ENCODE data around the gene GPR61. TPM values are rescaled to one million over a fixed set of nuclear protein-coding genes. Genes with fewer than 3 reads are reported as not detected.

GPR61 gene, protein sequence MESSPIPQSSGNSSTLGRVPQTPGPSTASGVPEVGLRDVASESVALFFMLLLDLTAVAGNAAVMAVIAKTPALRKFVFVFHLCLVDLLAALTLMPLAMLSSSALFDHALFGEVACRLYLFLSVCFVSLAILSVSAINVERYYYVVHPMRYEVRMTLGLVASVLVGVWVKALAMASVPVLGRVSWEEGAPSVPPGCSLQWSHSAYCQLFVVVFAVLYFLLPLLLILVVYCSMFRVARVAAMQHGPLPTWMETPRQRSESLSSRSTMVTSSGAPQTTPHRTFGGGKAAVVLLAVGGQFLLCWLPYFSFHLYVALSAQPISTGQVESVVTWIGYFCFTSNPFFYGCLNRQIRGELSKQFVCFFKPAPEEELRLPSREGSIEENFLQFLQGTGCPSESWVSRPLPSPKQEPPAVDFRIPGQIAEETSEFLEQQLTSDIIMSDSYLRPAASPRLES
- total RNA-seq (2021): not detected in 2 replicates
- Bru-seq, nascent RNA: percentile 14 among the genes with signal in this experiment
- percentile 17 among the genes with signal in this experiment for BruChase-seq, experiment 1, labeled RNA remaining after a 2-hour chase
- percentile 17 among the genes with signal in this experiment for BruChase-seq, experiment 2, labeled RNA remaining after a 6-hour chase
- long read RNA-seq: 0 reads

- H3F3A ChIP-seq (ENCODE audit: insufficient read depth, low read depth): no peaks in the 10 kb centered on the region
- DNase-seq: no peak
Measured at GRCh38 chr1:109539676-109540075, at the start of gene GPR61. GPR61 (plus strand) TSS chr1:109539872; CDS start chr1:109543023, 3,151 bp downstream.

GRCh38 chr1:109490029-109490933 lies 49.4 kb upstream of the GPR61 start:
- Histone ChIP-seq H3K4me3 (no peak overlapping the region), H3K9me3 (ENCODE audit: insufficient read depth, low read depth) (no peaks in the 10 kb centered on the region), H3K79me2 (ENCODE audit: low read depth) (peaks cover 9% of the 10 kb centered on the region), H3K9me2 (ENCODE audit: insufficient read depth) (no peaks in the 10 kb centered on the region), H2AFZ (no peak overlapping the region), H3K27me3 (ENCODE audit: insufficient read depth, low read depth) (no peaks in the 10 kb centered on the region), H3K4me1 (replicated peaks; ENCODE audit: insufficient read depth) (peaks cover 11% of the 10 kb centered on the region), H3F3A (ENCODE audit: insufficient read depth, low read depth) (peaks cover 14% of the 10 kb centered on the region; the same call in 1 of the 2 replicates), H3K27ac (no peak overlapping the region), H3K4me2 (no peak overlapping the region), H3K36me3 (ENCODE audit: low read depth) (no peaks in the 10 kb centered on the region), H4K20me1 (ENCODE audit: insufficient read depth) (no peaks in the 10 kb centered on the region; the same call in 1 of the 2 replicates)
- TF ChIP-seq, protein P1, sequence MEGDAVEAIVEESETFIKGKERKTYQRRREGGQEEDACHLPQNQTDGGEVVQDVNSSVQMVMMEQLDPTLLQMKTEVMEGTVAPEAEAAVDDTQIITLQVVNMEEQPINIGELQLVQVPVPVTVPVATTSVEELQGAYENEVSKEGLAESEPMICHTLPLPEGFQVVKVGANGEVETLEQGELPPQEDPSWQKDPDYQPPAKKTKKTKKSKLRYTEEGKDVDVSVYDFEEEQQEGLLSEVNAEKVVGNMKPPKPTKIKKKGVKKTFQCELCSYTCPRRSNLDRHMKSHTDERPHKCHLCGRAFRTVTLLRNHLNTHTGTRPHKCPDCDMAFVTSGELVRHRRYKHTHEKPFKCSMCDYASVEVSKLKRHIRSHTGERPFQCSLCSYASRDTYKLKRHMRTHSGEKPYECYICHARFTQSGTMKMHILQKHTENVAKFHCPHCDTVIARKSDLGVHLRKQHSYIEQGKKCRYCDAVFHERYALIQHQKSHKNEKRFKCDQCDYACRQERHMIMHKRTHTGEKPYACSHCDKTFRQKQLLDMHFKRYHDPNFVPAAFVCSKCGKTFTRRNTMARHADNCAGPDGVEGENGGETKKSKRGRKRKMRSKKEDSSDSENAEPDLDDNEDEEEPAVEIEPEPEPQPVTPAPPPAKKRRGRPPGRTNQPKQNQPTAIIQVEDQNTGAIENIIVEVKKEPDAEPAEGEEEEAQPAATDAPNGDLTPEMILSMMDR (conservative IDR thresholded peaks at IDR 0.05): peak; percentile 88
- TF ChIP-seq EZH2 (IDR thresholded peaks at IDR 0.05; ENCODE audit: low read depth): no peak
- no TSS peak for BruUV-seq (replicated peaks)
- ChIA-PET CTCF (interaction anchor here (0.5 to 3.5 kb wide), 7 partner anchors 39 to 1822 kb away, joined by 3 to 25 read pairs (median 4); no protein-coding TSS in a partner anchor), POLR2A (ENCODE audit: unreplicated experiment) (no interaction called here)
- intact Hi-C loops (cut with micrococcal nuclease; ENCODE audit: unreplicated experiment): no loop called here
- peak; percentile 55 to 61 for DNase-seq

More at GRCh38 chr1:109539676-109540075, at the start of gene GPR61:
- Histone ChIP-seq H2AFZ (no peak within 1 kb of the TSS), H3K27ac (no peak within 1 kb of the TSS), H3K79me2 (ENCODE audit: low read depth) (no peaks in the 10 kb centered on the region), H3K4me1 (replicated peaks; ENCODE audit: insufficient read depth) (no peaks in the 10 kb centered on the region), H3K9me3 (ENCODE audit: insufficient read depth, low read depth) (no peaks in the 10 kb centered on the region), H3K27me3 (ENCODE audit: insufficient read depth, low read depth) (peaks cover 24% of the 10 kb centered on the region), H3K4me3 (no peak within 1 kb of the TSS), H3K4me2 (no peak within 1 kb of the TSS), H4K20me1 (ENCODE audit: insufficient read depth) (no peaks in the 10 kb centered on the region), H3K9me2 (ENCODE audit: insufficient read depth) (peaks cover 4% of the 10 kb centered on the region; the same call in 1 of the 2 replicates), H3K36me3 (ENCODE audit: low read depth) (no peaks in the 10 kb centered on the region)
- TF ChIP-seq EZH2 (IDR thresholded peaks at IDR 0.05; ENCODE audit: low read depth): no peak
- TF ChIP-seq, protein P1 (conservative IDR thresholded peaks at IDR 0.05): no peak
- CTCF ChIA-PET: no interaction called here
- POLR2A ChIA-PET (ENCODE audit: unreplicated experiment): no interaction called here
- BruUV-seq (replicated peaks): no TSS peak
- intact Hi-C loops (cut with micrococcal nuclease; ENCODE audit: unreplicated experiment): no loop called here

GRCh38 chr1:109490934-109491302 lies 48.8 kb upstream of the GPR61 start:
- Histone ChIP-seq H2AFZ (no peak overlapping the region), H3K4me2 (no peak overlapping the region), H3F3A (ENCODE audit: insufficient read depth, low read depth) (peaks cover 14% of the 10 kb centered on the region; the same call in 1 of the 2 replicates), H3K4me1 (replicated peaks; ENCODE audit: insufficient read depth) (peaks cover 11% of the 10 kb centered on the region), H3K9me2 (ENCODE audit: insufficient read depth) (no peaks in the 10 kb centered on the region), H3K36me3 (ENCODE audit: low read depth) (0 out of 2 replicates have a peak, but pooled peaks cover 5% of the 10 kb centered on the region), H3K9me3 (ENCODE audit: insufficient read depth, low read depth) (no peaks in the 10 kb centered on the region), H3K27ac (no peak overlapping the region), H3K4me3 (no peak overlapping the region), H3K79me2 (ENCODE audit: low read depth) (peaks cover 16% of the 10 kb centered on the region), H3K27me3 (ENCODE audit: insufficient read depth, low read depth) (no peaks in the 10 kb centered on the region), H4K20me1 (ENCODE audit: insufficient read depth) (no peaks in the 10 kb centered on the region; the same call in 1 of the 2 replicates)
- CTCF ChIA-PET: interaction anchor here (0.6 to 3.5 kb wide), 6 partner anchors 38 to 1823 kb away, joined by 3 to 25 read pairs (median 4); no protein-coding TSS in a partner anchor
- DNase-seq: no peak
- TF ChIP-seq EZH2 (IDR thresholded peaks at IDR 0.05; ENCODE audit: low read depth): no peak
- TF ChIP-seq, protein P1 (conservative IDR thresholded peaks at IDR 0.05): peak; percentile 45; the same call in 1 of the 2 replicates
- no TSS peak for BruUV-seq (replicated peaks)
- intact Hi-C loops (cut with micrococcal nuclease; ENCODE audit: unreplicated experiment): no loop called here
- POLR2A ChIA-PET (ENCODE audit: unreplicated experiment): no interaction called here
